NT2/D1 (cell line): Measurements from ENCODE around the gene SSB.

Experiments used
- YY1 ChIP-seq: IDR thresholded peaks from 2 replicates; pipeline ENCODE4 v1.6.1; 2011; ENCODE audit not compliant: insufficient read length, insufficient read depth
- ZNF274 ChIP-seq: IDR thresholded peaks from 2 replicates; pipeline ENCODE4 v1.6.1; 2011; ENCODE audit warnings: mild to moderate bottlenecking, low read depth, low read length

DNA sequence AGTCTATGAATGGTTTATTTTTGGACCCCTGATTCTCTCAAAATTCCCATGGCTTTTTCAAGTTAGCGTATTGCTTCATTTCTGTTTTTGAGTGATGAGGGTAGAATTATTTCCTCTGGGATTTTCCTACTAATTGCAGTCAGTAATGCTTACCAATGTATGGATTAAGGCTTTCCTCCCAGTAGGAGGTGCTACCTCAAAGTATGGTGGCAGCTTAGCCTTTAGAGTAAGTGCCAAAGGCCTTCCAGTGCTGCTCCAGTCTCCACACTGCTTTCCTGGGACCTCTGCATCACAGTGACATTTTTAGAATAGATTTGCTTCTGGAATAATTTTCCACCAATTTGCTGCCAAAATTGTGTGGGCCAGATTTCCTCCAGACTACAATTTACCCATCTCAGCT, 16.2 kb upstream of the SSB start:
- no peak for TF ChIP-seq ZNF274
- TF ChIP-seq YY1: no peak
